NK-92 (cell line): ENCODE results near the gene SPG21.

Source experiments
- DNase-seq: peaks from one replicate; lab custom pipeline; 2025; ENCODE audit not compliant: unreplicated experiment; lab: John Stamatoyannopoulos, UW

Gene SPG21

DNA sequence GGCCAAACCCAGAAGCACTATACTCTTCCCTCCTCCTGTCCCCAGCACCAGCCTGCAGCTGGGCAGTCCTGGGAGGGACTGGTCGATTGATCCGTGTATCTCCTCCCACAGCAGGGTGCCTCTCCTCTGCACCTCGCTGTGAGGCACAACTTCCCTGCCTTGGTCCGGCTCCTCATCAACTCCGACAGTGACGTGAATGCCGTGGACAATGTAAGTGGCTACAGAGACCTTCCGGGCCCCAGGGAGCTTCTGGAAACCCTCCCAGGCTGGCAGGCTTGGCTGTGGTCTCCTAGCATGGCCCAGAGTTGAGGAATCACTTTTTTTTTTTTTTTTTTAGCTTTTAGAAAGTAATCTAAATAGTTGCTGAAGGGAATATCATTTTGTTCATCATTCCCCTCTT lies 47.4 kb downstream of the SPG21 start:
- DNase-seq, result no peak

DNA sequence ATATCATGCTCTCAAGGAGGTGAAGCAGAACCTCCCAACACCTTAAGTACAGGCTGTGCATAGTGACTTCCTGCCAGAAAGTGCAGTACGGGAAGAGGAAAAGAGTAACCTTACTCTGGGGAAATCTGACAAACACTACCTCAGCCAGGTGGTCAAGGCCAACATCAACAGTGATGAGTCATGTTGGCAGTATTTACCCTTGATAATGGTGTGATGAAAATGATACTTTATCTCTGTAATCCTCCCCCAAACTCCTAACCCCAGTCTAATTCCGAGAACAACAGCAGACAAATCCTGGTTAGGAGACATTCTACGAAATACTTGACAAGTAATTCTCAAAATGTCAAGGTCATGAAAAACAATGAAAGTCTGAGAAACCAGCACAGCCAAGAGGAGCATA lies 51.5 kb downstream of the SPG21 start:
- DNase-seq, result no peak

DNA sequence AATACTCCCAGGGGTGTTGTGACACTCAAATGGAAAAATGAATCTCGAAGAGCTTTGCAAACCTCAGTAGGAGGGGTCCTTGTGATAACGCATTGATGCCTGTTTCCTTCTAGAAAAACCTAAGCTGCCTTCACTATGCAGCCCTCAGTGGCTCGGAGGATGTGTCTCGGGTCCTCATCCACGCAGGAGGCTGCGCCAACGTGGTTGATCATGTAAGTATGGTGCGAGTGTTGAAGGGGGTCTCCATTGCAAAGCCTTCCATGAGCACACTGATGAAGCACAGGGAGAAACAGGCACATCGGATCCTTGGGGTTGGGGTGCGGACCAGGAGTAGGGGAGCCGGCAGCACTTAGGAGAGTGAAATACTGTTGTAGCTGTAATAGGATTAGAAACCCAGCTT lies 55.7 kb downstream of the SPG21 start:
- DNase-seq, result no peak

DNA sequence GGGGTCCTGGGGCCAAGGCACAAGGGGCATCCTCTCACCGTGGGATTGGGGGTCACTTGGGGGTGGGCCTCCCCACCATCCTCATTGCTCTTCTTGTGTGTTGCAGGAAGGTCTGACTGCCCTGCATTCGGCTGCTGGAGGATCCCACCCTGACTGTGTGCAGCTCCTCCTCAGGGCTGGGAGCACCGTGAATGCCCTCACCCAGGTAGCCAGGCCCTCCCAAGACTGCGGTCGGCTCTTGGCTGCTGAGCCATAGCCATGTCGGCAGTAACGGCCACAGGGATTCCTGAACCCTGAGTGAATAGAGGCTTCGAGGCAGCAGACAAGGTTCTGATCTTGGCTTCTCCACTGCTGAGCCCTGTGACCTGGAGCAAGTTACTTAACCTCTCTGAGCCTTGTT lies 58.3 kb downstream of the SPG21 start:
- no peak for DNase-seq

DNA sequence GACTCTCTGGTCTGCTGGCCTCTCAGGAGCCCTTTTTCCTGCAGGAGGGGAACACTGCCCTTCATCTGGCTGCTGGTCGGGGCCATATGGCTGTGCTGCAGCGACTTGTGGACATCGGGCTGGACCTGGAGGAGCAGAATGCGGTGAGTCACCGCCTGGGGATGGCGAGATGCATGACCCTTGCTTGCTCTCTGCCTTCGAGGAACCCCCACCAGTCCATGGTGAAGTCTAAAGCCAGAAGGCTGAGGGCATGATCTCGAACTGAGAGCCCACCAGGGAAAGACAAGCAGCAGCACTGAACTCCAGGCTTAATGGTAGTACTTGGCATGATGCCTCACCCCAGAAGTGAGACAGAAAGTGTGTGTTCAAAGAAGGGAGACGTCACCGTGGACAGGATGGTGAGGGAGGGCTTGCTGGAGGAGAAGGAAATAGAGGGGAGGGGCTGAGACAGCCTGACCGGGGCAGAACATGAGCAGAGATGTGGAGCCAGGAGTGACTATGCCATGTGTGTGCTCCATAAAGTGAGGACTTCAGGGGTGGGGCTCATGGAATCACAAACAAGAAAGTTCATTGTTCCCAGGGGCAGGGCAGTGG lies 58.8 kb downstream of the SPG21 start:
- DNase-seq, result no peak

DNA sequence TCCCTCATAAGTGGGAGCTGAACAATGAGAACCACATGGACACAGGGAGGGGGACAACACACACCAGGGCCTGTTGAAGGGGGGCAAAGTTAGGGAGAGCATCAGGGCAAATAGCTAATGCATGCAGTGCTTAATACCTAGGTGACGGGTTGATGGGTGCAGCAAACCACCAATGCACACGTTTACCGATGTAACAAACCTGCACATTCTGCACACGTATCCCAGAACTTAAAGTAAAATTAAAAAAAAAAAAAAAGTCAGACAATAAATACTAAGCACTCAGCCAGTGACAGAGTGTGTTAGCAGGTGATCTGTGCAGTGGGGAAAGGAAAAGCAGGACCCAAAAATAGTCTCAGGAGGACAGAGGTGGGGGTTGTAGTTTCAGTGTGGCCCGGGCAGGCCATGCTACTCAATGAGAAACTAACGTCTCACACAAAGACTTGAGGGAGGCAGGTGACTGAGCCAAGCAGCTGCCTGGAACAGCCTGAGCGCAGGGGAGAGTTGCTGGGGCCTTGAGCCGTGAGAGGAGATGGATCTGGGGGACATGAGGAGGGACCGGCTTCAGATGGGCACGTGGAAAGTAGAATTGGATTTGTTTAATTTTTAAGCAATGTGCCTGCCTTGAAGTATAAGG lies 59.6 kb downstream of the SPG21 start:
- DNase-seq, result no peak

DNA sequence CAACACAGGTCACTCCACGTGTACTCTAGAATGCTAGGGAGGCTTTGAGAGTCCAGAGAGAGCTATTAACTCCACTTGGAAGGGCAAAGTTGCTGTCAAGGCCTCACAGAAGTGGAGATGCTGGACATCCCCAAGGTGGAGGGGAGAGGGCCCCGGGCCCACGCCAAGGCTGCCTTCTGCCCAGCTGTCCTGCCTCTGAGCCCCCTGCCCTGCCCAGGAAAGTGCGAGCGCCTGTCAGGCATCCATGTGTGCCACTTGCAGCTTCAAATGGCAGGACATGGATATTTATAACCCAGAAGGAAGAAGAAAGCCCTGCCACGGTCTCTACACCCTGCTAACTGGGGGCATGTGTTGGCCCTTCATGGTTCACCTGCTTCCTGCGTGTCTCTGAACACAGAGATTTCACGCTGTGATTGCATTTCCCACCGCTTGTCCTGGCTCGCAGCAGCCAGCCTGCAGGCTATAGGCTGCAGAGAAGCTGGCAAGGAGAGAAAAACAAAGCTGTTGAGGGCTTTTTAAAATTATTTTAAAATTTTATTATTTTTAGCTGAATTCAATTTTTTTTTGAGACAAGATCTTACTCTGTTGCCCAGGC lies 61.0 kb downstream of the SPG21 start:
- no peak for DNase-seq

DNA sequence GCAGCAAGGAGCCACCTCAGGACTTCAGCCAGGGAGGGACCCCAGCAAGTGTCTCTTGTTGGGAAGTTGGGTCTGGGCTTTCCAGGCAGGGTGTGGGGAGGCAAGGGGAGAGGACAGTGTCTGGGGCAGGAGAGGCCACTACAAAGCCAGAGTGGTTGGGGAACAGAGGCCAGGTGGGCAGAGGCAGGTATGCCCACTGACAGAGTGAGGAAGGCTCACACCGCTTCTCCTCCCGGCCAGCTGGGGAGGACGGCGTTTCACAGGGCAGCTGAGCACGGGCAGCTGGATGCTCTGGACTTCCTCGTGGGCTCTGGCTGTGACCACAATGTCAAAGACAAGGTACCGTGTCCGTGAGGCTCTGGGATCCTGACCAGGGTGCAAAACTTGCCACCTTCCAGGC lies 63.1 kb downstream of the SPG21 start:
- DNase-seq, result no peak

DNA sequence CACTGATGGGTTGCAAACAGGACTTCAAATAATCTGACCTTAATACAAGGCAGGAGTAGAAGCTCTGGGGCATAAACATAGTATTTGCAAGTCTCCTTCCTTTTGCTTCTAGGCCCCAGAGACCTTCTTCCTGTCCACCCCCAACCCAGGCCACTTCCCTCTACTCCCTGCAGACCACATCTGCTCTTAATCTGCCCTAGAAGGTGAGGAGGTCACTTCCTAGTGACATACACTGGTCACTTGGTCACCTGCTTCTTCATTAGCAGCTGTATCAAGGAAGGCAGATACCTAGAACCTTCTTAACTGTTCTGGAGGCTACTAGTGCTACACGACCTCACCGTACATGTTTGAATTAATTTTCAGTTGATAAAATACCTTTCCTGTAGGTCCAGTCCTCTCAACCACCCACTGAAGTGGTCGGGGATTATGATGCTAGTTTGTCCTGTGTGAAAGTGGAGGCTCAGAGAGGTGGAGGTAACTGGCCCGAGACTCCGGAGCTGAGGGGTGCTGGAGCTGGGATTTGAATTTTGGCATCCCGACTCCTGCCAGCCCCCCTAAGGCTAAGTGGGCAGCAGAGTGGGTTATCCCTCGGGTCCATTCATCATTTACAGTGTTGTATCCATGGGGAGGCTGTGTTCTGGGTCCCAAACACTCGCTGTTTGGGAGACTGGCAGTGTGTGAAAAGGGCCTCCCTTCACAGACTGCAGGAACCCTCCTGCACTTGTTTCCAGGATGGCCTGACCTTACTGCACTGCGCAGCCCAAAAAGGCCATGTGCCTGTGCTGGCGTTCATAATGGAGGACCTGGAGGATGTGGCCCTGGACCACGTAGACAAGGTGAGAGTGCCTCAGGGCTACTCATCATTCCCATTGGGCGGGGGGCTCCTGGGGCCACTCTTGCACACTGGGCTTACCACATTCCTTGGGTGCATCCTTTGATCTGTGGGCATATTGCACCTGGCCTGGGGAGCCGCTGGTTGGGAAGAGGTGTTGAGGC lies 64.1 kb downstream of the SPG21 start:
- DNase-seq, result no peak

DNA sequence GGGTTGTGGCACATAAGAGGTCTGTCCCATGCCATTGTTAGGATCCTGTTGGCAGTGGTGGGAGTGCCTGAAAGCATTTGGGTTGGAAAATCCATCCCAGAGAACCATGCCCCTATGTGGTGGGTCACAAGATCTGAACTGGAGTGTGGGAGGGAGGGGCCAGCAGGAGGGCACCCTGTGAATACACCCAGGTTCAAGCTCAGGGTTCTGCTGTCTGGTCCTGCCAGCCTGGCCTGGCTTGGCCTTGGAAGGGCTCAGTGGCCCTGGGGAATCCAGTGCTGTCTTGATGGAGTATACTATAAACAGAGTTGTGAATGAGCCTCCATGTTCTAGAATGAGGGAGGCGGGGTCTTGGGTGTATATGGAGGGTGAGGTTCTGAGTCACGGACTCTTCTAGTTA lies 66.2 kb downstream of the SPG21 start:
- no peak for DNase-seq

DNA sequence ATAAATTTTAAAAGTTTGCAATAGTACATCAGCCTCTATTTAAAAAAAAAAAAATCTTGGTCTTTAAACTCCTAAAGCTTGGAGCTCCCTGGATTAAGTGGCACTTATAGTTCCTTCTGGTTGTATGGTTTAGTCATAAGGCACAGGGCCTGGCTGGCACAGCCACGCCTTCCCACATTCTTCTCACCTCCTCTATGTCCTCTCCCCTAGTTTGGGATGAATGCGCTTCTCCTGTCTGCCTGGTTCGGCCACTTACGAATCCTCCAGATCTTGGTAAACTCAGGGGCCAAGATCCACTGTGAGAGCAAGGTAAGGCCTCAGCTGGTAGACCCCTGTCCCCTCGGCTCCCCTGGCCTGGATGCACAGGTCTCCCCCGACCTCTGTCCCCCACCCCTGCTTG lies 68.0 kb downstream of the SPG21 start:
- DNase-seq, result no peak

DNA sequence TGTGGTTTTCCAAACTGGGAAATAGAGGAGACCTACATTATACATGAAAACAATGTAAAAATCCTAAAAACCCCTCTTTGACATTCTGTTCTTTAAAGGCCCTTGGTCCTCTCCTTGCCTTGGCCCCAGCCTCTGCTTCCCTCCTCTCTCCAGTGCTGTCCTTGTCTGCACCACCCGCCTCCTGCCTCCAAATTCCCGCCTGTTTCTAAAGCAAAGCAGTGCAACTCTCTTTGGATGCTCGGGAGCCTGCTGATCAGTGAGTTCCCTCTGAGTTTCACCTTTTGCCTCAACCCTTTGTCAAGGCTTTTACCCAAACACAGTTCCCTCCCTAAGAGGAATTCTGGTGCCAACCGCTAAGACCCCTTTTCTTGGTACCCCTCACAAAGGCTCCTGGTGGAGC lies 70.0 kb downstream of the SPG21 start:
- no peak for DNase-seq

DNA sequence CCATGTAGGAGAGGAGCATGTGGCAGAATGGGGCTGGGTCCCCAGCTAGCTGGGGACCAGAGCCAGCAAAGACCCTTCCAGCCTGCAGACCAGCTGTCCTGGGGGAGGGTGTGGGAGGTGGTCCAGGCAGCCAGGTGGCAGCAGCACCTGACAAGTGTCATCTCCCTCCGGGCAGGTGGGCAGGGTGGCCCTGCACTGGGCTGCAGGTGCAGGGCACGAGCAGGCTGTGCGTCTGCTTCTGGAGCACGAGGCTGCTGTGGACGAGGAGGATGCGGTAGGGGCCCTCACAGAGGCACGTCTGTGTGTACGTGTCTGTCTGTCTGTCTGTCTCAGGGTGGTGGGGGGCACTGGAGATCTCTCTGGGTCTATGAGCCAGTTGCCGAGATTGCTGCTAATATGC lies 72.5 kb downstream of the SPG21 start:
- no peak for DNase-seq

DNA sequence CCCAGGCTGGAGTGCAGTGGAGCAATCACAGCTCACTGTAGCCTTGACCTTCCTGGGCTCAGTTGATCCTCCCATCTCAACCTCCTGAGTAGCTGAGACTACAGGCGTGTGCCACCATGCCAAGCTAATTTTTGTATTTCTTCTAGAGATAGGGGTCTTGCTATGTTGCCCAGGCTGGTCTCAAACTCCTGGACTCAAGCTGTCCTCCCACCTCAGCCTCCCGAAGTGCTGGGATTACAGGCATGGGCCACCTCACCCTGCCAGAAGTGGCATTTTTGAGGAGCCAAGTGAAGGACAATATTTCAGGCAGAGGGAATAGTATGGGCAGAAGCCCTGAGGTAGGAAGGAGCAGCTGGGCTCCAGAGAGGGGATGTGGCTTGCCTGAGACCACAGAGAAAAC lies 73.3 kb downstream of the SPG21 start:
- no peak for DNase-seq

DNA sequence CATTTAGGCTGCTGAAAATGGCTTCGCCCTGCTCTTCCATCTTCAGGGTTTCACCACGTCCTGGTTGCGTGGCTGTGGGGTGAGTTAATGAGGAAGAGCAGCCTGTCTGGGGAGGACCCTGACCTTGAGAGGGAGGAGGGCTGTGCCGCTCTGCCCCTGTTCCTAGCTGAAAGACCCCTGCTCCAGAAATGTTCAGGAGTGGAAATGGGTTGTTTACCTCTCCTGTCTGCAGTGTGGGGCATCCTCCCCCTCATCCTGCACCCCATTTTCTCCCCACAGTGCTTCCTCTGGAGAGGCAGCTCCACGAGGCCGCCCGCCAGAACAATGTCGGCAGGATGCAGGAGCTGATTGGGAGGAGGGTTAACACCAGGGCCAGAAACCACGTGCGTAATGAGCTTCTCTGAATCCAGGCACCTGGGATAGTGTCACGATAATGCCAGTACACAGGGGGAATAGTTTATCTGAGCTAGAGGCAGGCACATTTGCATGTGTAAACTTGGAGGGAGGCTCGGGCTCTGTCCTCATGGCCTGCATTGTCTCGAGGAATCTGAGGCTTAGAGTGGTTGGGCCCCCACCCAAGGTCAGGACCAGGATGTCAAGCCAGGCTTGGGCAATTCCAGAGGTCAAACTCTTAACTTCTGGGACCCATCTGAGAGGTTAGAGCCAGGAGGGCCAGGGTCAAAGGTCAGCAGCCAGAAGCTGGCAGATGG lies 74.0 kb downstream of the SPG21 start:
- no peak for DNase-seq
